CD4-positive, alpha-beta T cell treated with Interferon gamma for 1 hour (primary cell): ENCODE results near the gene MZT2B.
"Not testable (repeated sequence)": the region's sequence is repeated elsewhere in the genome, so short reads cannot be mapped to it uniquely, and the experiment has no call there.

Experiments used
- DNase-seq: peaks from one replicate; pipeline ENCODE4 v3.0.0-alpha.2; 2020

The MZT2B gene

DNA sequence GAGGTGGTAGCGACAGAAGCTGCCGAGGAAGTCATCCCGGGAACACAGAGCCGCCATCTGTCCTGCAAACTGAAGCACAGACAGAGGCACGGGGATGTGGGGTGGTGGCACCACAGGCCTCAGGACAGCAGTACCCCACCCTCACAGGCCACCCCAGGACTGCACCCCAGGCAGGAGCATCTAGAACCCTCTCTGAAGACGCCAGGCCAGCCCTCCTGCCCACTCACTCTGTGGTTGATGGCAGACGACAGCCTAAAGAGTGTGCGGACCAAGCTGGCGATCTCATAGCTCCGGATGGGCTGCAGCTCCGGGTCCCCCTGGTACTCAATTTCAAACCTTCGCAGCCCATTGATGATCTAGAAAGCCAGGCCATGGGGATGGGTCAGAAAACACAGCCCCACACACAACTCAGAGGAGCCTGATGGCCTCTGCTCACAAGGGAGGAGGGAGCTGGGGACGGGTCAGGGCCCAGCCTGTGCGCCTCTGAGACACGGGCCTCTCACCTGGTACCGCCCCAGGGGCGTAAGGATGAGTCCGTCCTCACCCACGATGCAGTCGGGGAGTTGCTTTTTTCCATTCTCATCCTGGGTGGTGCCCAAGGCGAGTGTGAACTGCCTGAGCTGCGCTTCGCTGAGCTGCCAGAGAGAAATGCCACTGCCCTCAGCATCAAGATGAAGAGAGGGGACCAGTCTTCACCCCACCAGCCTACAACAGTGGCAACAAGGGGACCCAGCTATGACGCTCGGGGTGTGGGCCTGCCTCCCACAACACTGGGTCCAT lies 29.1 kb upstream of the MZT2B start:
- no peak for DNase-seq

DNA sequence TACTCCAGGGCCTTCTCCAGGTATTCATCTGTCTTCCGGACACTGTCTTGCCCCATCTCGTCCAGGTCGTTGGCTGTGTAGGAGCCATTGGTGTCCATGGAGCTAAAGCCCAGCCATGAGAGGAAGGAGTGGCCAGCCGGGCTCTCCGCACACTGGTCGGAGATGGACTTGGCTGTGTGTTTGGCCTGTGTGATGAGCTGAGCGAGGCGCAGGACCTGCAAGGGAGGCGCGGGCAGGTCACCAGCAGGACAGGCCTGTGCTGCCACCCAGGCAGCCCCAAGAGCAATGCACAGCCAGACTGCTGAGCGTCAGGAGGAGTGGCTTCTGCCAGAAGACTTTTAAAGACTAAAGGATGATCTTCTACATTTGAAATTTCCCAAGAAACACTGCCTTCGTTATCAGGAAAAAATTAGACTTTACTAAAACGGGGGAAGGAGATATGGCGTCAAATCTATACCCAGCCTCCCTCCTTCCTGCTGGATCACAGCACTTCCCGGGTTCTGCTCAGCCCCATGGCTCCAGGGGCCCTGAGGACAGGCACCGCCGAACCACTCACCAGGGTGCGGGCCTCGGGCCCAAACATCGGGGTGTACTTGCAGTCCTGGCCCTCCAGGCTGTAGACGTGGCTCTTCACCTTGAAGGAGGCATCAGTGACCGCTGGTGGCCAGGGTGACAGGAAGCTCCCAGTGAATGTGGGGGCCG lies 28.2 kb upstream of the MZT2B start:
- DNase-seq = not testable (repeated sequence)

DNA sequence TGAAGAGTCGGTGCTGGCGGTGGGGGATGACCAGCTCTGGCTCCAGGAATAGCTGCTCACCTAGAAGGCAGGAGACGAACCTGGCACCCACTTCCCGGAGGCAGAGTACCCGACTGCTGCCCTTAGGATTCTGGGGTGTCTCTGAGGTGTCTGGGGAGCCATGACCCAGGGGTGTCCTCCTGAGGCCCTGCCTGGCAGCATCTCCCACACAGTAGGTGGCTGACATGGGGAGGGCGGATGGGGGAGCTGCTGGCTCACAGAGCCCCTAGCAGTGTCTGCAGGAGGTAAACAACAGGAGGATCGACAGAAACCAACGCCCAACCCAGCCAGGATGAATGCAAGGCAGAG lies 27.7 kb upstream of the MZT2B start:
- not testable (repeated sequence) for DNase-seq

DNA sequence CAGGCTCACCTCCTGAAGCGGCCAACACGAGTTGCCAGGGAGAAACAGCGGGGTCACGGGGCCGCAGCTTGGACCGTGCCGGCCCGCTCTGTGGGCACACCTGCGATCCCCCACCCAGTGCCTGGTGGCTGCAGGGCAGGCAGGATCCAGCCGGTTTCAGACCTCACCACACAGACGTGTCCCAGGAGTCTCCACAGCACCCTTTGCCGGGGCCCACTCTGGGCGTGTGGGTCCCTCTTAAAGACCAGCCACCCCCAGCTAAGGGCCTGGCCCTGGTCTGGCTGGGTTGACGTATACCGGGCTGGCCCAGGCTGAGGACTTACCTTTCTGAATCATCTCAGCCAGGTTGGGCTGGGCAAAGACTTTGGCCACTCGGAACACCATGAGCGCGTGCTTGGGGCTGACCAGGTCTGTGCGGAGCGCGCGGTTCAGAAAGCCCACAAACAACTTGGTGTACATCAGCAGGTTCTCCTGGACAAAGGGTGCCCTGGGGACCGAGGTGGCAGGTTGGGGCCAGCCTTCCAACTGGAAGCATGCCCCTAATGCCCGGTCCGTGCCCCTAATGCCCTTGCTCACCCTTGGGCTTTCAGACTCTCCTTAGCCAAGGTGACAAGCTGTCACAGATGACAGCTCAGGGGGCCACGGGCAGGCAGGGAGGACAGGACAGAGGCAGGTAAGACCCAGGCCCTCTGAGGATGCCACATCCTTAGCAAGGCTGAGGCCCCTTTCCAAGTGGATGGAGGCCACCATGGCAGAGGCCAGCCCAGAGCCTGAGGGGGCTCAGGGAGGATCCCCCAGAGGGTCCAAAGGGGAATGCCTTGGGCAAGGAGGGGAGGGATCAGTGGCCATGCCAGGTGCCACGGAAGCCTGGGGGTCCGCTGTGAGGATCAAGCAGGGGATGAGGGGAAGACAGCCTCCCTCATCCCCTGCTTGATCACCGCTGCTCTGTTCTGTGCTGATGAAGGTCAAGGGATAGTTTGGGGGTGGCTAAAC lies 27.0 kb upstream of the MZT2B start:
- DNase-seq = no peak

DNA sequence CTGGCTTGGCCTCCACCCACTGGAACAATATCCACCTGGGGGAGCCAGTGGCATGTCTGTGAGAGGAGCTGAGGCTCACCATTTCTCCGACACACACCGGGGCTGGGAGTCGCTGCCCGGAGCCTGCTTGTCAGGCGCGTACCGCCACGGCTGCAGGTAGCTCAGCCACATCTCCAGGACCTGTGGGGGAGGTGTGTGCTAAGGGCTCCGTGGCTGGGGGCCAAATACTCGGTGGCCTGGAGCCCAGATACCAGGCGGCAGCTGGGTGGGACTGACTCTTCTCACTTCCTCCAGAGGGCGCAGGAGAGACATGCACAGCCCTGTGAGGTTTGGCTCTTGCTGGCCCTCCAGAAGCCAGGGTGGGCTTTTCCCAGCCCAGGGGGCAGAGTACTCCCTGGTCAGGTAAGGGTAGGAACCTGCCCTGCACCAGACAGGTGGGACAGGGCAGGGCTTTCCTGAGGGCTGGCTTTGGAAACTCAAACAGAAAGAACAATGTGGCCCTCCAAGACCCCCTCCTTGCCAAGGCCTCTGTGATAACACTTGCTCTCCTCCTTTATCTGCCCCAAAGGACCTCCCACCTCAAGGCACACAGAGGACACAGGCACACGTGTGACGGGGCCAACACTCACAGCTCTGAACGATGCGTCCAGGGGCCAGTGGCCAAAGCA lies 26.0 kb upstream of the MZT2B start:
- not testable (repeated sequence) for DNase-seq

DNA sequence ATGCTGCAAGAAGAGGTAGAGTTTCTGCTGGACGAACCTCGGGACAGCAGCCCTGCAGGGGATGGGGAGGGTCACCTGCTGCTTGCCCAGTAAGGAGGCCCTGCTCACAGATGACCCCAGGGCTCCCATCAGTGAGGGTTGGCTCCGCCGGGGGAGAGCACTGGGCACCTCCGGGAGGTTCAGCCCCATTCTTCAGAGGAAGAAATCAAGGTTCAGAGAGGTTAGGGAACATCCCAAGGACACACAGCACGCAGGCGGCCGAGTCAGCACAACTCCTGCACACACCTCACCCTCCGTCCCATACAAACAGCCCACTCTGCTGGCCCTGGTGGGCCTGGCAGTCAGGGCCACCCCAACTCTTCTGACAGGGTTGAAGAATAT lies 25.4 kb upstream of the MZT2B start:
- no peak for DNase-seq

DNA sequence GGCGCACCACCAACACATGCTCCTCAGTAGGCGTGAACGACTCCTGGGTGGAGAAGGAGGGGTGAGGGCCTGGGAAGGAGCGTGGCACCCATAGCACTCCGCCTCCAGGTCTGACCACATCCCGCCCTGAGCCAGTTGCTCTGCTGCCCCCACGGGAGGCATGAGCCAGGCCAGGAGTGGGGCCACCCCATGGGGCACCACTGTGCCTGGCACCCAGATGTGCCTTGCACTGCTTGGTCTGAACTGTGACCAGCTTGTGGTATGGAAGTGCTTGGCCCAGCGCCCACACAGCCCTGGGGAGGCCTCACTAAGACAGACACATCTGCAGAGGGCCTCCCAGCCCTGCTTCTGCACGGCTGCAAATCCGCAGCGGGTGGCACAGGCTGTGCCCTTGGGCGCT lies 24.7 kb upstream of the MZT2B start:
- DNase-seq = not testable (repeated sequence)

DNA sequence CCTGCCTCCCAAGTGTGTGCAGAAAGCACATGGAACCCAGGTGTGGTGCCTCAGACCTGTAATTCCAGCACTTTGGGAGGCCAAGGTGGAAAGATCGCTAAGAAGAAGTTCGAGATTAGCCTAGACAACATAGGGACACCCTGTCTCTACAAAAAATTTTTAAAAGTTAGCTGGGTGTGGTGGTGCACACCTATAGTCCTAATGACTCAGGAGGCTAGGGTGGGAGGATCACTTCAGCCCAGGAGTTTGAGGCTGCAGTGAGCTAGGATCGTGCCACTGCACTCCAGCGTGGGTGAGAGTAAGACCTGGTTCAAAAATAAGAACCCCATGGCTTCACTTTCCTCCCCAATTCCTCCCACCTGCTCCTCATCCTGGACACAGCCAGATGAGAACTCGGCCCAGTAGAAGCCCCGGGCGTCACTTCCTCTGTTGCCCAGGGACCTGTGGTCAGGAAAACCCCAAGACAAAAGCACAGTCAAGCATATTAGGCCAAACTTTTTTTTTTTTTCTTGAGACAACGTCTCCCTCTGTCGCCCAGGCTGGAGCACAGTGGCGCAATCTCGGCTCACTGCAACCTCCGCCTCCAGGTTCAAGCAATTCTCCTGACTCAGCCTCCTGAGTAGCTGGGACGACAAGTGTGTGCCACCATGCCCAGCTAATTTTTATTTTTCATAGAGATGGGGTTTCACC lies 24.1 kb upstream of the MZT2B start:
- peak; percentile 71 for DNase-seq

DNA sequence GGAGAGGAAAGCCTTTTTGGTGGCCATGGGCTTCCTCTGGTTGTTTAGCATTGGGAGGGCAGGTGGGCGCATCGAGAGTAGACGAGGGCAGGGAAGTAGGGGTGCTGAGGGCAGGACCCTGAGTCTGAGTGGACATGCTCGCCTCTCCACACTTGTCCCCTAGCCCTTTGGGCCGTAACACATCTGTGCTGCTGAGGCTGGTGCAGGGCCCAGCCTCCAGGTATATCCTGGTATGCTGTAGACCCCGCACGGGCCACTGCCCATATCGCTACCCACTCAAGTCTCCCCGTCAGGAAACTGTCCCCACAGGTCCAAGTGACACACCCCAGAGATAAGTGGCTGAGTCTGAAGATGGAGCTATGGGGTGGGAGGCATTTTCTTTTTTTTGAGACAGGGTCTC lies 23.4 kb upstream of the MZT2B start:
- DNase-seq = no peak

DNA sequence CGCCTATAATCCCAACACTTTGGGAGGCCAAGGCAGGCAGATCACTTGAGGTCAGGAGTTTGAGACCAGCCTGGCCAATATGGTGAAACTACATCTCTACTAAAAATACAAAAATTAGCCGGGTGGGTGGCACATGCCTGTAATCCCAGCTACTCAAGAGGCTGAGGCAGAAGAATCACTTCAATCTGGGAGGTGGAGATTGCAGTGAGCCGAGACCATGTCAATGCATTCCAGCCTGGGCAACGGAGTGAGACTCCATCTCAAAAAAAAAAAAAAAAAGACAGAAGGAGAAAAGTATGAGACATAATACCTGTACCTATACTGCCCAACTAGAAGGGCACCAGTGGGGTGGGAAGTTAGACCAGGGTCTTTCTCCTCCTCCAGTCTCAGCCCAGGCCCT lies 22.7 kb upstream of the MZT2B start:
- not testable (repeated sequence) for DNase-seq

DNA sequence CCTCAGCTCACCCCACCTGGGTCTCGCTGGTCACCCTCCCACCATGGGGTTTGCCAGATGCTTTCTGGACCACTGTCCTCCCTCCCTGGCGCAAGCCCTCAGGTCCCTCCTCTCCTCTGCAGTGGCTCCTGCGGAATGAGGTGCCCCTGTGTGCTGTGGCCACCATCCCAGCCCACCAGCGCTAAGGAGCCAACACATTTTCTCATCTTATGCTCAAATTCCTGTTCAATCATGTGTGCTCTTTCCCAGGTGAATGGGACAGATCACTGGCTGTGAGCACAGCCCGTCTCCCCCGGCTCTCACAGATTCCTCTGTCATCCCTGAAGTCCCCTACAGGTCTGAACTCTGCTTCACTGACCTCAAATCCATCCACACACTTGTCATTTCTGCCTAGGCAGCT lies 21.9 kb upstream of the MZT2B start:
- no peak for DNase-seq

DNA sequence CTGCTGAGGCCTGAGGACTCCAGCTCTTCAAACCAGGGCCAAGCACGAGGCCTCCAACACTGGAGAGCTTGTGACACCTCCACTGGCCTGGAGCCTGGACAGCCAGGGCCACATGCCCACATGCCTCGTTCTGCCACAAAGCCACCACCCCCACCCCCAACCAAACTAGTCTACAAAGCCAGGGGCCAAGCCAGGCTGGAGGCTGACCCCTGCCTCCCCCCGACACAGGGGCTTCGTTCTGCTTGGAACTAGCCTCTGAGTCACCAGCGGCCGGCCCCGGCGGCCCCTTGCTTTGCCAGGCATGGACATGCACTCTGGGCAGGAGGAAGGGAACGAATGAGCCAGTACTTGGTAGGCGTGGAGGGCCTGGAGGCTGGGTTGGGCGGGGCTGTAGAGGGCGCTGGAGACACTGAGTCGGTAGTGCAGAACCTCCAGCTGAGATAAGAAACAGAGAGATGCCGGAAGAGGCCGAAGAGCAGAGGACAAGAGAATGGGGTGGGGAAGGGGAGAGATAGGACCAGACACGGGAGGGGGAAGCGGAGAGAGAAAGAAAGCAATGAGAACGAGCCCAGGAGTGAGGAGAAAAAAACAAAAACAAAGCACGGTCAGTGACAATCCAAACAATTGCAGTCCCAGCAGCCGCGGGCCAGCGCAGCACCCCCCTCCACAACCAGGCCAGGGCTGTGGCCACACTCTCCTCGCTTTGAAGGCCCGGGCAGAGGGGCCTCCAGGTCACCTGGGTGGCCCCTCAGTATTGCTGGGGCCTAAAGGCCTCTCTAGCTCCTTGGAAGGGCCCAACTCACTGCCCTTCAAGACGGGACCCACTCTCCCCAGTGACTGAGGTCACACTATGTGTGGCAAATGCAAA lies 21.0 kb upstream of the MZT2B start:
- not testable (repeated sequence) for DNase-seq

DNA sequence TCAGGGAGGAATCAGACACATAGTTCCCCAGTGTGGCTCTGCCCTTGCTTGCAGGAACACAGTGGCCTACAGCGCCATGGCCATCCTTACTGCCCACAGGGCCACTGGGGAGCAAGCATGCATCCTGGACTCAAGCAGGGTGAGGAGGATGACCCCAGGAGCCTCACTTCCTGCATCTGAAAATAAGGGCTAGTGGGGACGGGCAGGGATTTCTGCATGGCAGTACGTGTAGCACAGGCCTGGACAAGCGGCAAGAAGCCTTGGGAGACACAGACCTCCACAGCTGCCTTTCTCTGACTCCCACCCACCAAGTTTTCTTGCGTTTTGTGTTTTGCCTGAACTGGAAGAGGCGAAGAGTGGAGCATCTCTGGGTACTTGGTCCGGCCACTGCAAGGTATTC lies 19.6 kb upstream of the MZT2B start:
- not testable (repeated sequence) for DNase-seq

DNA sequence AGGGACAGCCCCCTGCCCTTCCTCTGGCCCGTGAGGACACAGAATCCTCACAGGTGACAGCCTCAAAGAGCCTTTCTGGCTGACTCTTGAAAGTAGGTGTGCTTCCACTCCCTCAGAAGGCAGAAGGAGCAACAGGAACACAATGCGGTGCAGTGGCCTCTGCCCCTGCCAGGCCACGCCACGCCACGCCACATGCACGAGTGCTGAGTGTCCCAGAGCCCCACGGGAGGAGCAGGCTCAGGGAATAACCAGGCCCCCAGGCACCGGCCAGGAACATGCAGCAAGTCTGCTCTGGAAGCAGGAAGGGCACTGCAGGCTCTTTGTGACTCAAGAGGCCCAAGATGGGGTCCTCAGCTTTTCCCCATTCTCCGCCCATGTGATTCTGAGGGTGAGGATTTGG lies 19.1 kb upstream of the MZT2B start:
- DNase-seq = no peak

DNA sequence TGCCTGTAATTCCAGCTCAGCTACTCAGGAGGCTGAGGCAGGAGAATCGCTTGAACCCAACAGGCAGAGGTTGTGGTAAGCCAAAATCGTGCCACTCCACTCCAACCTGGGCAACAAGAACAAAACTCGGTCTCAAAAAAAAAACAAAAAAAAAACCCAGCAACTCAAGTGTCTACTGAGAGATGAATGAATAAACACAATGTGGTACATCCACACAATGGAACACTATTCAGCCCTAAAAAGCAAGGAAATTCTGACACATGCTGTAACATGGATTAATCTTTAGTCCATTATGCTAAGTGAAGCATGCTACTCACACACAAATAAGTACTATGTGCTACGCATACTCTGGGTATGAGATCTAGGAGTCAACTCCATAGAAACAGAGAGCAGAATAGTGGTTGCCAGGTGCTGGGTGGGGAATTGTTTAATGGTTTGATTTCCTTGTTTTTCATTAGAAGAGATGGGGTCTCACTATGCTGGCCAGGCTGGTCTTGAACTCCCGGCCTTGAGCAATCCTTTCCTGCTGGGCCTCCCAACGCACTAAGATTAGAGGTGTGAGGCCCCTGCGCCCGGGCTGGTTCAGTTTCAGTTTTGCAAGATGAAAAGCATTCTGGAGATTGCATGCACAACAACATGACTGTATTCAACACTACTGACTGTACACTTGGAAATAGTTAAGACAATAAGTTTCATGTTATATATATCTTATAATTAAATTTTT lies 16.6 kb upstream of the MZT2B start:
- DNase-seq = no peak

DNA sequence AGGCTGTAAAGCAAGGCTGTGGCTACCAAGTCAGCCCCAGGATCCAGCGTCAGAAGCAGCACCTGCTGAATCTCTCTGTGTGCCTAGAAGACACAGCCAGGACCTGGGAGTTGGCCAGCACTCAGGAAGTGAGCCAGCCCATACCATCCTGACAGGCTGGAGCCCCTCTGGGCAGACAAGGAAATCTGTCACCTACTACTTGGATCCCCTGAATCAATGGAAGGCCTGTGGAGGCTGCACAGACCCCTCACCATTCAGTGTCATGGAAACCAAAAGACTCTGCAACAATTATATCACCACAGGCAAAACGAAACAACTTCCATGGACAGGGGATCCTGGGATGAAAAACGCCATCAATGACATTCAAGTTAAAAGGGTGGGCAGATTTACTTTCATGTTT lies 15.5 kb upstream of the MZT2B start:
- DNase-seq = not testable (repeated sequence)

DNA sequence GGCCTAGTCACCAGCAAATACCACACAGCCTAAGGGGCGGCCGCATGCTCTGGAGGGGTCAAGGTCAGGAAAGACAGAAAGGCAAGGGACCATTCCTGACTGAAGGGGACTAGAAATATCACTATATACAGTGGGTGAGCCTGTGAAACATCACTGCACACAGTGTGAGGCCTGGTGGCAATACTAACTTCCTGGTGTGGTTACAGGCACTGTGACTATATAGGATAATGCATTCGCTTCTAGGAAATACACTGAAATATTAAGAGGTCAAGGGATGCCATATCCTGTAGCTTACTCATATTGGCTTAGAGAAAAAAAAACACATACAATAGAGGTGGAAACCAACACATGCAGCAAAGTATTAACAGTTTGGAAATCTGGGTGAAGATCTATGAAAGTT lies 12.9 kb upstream of the MZT2B start:
- DNase-seq = not testable (repeated sequence)

DNA sequence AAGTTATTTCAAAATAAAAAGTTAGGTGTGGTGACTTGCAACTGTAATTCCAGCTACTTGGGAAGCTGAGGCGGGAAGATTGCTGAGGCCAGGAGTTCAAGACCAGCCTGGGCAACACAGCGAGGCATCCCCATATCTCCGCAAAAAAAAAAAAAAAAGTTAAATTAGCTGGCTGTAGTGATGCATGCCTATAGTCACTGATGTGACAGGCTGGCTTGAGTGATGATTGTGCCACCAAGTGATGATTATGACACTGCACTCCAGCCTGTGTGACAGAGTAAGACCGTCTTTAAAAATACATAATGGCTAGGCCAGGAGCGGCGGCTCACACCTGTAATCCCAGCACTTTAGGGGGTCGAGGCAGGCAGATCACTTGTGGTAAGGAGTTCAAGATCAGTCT lies 12.2 kb upstream of the MZT2B start:
- DNase-seq = no peak

DNA sequence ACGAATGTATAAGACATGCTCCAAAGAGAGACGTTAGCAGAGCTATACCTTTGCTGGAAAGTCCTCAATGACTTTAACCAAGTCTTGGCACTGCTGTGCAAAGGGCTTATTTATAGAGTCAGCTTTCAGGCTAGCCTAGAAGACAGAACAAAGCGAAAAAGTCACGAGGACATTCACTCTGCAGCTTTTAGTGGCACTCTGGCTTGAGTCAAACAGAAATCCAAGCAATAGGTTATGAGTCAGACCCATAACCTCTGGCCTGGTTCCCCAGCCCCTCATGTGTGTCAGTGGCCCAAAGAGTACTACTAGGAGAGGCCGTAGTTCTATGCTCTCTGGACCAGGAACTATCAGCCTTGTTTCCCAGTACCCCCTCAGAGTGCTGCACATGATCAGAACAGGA lies 7.2 kb upstream of the MZT2B start:
- DNase-seq = not testable (repeated sequence)
